T47D (cell line): Measurements from ENCODE around the gene RALGPS2.

Source experiments
- DNase-seq, 2 experiments: peaks; one replicate each; pipeline versions ENCODE4 v3.0.0 to v3.0.0-alpha.2; 2011 to 2012; ENCODE audit warnings: low read depth in 1 of 2, low spot score in 1 of 2
- JUND ChIP-seq: IDR thresholded peaks from 2 replicates; pipeline ENCODE4 v1.6.1; 2012; ENCODE audit warnings: low read depth
- in situ Hi-C: cut with HindIII; loops from 2 replicates; pipeline ENCODE4 v1.10.0; 2016; ENCODE audit warnings: low sequenced_read_pairs, low pct_unique_long_range_greater_than_20kb

Gene RALGPS2

DNA sequence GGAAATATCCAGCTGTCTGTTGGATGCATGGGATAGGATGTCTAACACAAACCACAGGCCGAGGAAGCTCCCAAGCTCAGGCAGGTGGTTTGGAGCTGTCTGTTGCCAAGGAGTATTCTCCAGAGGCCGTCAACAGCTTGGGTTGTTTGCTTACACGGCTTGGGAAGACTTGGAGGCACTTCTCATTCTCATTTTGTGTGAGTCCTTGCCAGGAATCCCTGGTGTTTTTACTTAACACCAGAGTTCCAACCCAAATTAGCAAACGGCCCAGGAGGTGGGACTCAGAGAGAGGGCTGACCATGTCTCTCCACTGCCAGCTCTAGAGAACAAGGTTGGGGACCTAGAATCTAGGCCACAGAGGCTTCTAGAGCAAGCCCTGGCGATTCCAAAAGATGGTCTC lies 228.0 kb downstream of the RALGPS2 start:
- no peak for TF ChIP-seq JUND
- in situ Hi-C loops = no loop called here
- DNase-seq = no peak

DNA sequence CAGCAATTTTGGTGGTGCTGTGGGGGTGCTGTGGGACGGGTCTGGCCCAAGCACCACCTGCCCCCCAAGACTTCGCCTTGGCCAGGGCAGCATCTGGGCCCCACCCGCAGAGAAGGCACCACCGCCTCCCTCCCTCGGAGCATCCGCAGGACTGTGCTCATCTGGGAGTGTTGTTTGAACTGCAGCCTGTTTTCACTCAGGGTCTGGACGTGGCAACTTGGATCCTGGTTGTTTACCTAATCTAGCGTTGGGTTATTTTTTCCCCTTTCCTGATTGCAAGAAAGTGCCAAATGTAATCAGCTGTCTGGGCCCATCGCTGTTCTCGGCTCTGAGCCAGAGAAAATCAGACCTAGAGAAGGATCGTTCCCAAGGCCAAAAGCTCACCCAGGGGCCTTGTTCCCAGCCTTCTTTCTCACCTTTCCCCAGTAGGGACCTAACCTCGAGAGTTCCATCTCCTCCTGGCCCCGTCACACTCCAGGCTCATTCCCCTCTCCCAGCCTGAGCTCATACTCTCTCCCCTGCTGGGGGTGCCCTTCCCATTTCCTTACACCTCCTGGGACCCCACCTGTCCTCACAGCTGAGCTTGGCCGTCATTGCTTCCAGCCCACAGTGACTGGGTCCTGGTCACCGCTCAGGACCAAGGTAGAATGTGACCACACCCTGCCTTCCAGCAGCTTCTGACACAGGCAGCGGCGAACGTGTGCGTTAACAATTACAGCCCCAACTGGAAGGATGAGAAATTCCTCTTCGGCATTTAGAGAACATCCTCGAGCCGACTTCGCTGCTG lies 228.7 kb downstream of the RALGPS2 start:
- no peak for TF ChIP-seq JUND
- no peak for DNase-seq
- in situ Hi-C loops = no loop called here

DNA sequence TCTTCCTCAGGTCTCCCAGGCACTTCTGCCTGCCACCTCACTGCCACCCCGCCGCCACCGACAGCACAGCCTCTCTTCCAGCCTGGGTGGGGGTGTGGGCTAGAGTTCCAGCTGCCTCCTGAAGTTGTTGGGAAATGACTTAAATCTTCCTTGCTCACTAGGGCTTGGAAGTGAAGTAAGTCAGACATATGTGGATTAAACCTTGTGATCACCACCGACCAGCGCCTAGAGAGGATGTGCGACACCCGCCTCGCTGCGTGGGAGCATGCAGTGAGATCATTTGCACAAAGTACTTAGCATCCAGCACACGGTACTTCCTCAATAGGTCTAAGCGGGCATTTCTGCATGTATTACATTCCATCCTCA lies 229.3 kb downstream of the RALGPS2 start:
- no peak for DNase-seq
- in situ Hi-C loops = no loop called here
- TF ChIP-seq JUND = no peak

DNA sequence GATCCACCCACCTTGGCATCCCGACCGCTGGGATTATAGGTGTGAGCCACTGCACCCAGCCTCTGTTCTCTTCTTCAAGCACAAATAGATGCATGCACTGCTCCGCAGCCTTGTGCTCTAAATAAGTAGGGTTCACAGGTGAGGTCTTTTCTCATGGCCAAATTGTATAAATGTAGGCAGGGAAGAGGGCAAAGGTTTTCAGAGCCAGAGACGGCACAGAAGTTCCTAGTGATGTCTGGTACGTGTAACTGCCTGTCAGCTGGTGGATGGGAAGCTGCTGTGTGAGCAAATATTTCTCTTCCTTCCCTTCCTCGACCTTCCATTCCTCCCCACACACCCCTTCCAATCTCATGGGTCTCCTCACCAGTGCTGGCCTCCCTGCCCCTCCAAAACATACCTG lies 229.9 kb downstream of the RALGPS2 start:
- TF ChIP-seq JUND = no peak
- in situ Hi-C loops = no loop called here

DNA sequence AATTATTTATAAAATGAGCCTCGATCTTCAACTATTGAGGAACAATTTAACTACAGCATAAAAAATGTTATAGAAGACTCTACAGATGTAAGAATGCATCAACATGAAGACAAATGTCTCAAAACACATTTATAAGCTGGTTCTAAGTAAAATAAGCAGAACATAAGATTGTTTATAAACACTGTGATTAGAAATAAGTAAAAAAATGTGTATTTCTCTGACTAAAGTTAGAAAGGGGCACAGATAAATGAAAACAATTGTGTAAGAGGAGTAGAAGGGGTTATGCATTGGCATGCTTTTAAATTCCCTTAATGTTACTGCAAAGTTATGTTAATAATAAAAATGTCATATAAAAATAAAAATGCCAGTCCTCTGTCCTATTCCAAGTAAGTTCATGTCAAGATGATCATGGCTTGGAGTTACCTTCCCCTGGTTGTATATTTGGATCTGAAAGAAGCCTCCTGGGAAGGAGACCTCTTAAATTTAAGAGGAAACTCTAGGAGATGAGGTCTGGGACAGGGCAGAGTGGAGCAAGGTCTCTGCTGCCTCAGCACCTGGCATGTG lies 230.4 kb downstream of the RALGPS2 start:
- TF ChIP-seq JUND = no peak
- no peak for DNase-seq
- in situ Hi-C loops = no loop called here

More for the DNA sequence above, 229.9 kb downstream of the RALGPS2 start:
- DNase-seq = no peak

DNA sequence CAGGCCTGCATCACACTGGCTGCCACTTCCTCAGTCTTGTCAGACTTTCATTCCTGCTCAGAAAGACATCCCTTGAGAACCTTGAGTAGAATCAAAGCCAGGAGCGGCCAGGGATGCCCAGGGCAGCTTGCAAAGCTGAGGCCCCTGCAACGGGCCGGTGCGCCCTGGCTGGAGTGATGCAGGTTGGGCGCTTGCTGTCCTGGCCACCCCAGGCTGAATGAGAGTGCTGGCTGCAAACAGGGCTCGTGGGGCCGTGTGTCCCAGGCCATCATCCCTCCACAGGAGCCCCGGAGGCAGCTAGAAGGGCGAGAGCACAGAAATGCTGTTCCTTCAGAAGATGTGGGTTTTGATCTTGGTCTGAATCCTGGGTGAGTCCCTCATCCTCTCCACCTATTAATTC lies 233.4 kb downstream of the RALGPS2 start:
- in situ Hi-C loops = no loop called here
- TF ChIP-seq JUND = no peak
- no peak for DNase-seq

DNA sequence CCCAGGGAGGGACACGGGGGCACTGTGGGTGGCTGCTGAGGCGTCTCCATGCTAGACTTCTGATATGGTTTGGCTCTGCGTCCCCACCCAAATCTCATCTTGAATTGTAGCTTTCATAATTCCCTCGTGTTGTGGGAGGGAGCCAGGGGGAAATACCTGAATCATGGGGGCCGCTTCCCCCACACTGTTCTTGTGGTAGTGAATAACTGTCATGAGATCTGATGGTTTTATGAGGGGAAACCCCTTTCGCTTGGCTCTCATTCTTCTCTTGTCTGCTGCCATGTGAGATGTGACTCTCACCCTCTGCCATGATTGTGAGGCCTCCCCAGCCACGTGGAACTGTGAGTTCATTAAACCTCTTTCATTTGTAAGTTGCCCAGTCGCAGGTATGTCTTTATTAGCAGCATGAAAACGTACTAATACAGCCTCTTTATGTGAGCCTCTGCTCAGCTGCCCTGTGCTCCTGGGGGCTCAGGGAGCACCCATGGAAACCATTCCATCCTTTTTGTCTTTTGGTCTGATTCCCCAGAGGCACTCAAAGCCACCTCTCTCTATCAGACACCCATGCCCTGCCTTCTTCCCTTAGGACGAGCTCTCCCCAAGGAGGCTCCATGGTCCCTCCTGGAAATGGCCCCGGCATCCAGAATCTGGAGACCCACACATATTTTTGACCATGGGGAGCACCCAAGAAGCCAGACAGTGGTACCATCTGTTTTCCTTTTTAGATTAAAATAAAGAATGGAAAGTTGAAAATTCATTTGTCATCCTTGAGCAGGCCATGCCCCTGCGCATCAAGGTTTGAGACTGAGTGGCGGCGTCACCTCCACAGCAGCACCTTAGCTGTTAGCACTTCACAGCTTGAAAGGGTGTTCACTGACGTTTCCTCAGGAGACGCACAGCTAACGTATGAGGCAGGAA lies 234.8 kb downstream of the RALGPS2 start:
- in situ Hi-C loops = no loop called here
- no peak for TF ChIP-seq JUND
- no peak for DNase-seq

DNA sequence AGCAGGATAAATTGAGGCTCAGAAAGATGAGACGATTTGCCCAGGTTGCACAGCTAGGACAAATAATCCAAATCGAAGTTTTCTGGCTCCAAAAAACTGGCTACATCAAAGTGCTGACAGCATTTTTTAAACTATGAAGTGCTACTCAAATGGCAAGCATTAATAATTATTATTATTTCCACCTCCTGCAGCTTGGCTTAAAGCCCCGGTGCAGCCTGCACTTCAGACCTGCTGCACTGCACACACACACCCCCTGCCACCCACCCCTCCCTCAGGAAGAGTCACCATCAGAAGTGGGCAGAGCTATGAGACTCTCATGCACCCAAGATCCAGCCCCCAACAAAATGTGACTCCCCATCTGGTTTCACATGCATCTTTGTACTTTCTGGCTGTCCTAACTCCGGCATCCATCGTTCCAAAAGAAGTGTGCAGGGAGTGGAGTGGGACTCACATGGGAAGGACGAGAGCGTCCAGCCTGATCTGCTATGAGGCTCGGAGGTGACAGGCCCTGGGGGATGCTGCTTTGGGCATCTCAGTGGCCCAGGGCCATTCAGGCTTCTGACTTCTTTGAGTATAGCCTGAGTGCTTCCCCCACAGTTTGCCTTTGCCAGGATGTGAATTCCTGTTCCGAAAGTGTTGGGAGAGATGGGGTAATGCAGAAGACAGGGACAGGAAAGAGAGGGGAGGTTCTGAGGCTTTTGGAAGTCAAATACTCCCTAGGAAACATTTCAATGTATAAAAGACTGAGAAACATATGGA lies 235.6 kb downstream of the RALGPS2 start:
- no peak for DNase-seq
- TF ChIP-seq JUND = no peak
- in situ Hi-C loops = no loop called here

DNA sequence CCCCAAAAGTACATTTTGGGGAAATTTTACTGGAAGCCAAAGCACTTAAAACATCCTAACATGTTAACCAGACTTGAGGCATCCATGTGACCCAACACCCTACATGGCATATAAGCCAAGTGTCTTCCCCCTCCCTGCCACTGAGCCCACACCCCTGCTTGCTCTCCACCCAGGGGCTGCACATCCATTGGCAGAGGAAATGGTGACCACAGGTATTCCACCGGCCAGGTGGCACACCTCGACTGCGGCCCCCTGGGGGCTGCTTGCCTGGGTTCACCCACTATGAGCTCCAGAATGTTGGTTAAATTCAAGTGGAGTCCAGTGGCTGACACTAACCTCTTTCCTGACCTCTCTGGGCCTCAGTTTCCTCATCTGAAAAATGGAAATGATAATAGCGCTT lies 236.3 kb downstream of the RALGPS2 start:
- no peak for DNase-seq
- TF ChIP-seq JUND = no peak
- in situ Hi-C loops = no loop called here

DNA sequence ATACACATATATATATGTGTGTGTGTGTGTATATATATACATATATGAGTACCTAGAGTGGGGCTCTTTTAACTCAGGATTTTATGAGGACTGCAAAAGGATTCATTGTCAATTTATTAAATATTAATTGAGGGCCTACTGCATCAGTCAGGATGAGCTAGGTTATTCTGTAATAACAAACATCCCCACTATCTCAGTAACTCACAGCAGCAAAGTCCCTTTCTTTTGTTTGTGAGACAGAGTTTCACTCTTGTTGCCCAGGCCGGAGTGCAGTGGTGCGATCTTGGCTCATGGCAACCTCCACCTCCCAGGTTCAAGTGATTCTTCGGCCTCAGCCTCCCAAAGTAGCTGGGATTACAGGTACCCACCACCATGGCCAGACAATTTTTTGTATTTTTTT lies 236.8 kb downstream of the RALGPS2 start:
- in situ Hi-C loops = no loop called here
- no peak for TF ChIP-seq JUND
- no peak for DNase-seq

DNA sequence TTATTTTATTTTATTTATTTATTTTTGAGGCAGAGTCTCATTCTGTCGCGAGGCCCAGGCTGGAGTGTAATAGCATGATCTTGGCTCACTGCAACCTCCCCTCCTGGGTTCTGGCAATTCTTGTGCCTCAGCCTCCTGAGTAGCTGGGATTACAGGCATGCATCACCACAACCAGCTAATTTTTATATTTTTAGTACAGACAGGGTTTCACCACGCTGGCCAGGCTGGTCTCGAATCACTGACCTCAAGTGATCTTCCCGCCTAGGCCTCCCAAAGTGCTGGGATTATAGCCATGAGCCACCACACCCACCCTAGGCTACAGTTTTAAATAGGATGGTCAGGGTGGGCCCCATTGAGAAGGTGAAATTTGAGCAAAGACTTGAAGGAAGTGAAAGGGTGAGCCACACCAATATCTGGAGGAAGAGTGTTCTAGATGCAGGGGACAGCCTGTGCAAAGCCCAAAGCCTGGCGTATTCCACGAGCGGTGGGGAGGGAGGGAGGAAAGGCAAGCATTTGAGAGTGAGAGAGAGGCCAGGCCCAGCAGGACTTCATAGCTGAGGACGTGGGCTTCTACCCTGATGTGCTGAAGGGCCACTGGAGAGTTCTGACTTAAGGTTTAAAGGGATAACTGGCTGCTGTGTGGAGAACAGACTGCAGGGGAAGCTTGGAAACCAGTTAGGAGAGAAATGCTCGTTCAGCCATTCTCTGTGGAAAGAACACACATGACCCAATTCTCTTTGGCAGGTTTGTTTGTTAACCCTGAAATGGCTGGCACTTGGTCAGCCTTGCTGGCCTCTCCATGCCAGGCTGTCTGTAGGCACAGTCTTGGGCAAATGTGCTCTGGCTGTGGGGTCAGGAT lies 238.0 kb downstream of the RALGPS2 start:
- in situ Hi-C loops = no loop called here

More for the DNA sequence above, 238.0 kb downstream of the RALGPS2 start:
- DNase-seq = peak in 1 of 2 experiments; percentile 64
- TF ChIP-seq JUND = no peak
